ENCODE measurements around the gene INPP4A.

Gene INPP4A

DNA sequence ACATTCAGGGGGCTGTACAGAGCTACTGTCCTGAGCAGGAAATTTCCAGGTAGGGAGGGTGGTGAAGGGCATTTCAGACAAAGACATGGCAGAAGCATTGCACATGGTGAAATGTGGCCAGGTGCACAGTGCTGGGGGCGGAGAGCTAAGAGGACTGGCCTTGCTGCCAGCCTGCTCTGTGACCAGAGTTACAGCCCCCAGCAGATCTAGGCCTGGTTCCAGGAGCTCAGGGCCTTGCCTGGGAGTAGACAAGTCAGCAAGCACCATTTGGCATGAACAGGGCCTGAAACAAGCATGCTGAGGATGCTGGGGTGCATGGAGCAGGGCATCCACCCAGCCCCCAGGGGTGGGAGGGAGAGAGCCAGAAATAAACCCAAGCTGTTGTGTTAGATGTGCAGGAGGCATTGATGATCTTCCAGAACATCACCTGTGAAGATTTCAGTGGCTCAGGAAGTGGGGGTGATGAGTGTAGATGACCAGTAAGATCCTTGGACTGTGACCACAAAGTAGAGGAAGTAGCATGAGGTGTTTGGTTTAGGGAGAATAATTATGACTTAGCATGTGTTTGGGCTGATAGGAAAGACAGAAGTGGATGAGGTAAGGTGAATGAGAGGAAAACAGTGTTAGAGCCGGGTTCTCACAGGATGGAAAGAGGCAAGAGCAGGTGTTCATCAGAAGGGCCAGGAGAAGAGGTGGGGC, 102.6 kb downstream of the INPP4A start:
- DNase-seq: no peak

DNA sequence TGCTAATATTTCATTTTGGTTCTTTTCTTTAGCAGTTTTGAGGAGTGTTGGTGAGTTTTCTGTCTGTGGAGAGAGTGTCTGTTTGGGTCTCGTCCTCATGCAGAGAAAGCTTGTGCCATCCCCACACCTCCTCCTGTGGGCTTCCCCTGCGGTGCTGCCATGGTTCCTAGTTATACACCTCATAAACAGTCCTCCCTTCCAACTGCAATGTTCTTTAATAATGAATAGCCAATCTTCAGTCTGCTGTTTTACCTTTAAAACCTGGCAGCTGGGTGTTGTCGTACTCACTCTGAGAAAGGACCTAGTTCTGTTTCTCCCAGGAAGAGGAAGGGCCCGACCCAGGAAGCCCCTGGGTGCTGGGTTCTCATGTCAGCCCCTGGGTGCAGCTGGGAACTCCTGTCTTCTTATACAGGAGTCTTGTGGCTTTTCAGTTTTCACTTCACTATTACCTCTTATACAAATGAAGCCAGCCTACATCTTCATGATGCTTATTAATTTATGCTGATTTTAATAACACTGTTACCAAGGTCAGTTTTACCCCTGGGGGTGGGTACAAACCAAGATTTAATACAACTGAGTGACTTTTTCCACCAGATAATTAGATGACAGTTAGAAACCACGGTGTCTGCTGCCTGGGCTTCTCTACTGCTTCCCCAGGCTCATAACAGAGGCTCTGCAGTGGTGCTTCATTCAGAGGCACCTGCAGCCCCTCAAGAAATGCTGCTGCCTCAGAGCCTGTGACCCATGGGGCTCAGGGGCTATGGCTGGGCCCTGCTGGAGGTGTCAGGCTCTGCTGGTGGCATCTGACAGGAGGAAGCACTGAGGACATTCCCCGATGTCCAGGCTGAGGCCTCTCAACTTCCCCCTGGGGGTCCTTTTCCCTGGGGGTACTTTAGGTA, 104.5 kb downstream of the INPP4A start:
- DNase-seq: no peak

DNA sequence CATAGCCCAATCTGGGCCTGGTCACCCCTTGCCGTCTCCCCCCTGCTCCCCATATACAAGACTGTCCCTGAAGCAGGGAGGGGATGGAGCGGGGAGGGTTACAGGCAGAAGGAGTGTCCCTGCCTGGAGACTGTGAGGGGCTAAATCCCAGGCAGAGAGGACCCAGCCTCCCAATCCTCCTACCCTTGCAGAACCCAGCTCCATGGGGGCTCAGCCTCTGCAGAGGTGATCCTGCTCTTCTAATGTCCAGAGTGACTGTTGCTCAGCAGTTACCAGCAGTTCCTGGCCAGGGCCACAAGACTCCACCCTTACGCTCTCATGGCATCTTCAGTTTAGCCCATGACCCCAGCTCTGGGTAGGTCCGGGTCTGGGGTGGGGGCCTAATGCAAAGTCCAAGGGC, 105.5 kb downstream of the INPP4A start:
- DNase-seq: no peak

DNA sequence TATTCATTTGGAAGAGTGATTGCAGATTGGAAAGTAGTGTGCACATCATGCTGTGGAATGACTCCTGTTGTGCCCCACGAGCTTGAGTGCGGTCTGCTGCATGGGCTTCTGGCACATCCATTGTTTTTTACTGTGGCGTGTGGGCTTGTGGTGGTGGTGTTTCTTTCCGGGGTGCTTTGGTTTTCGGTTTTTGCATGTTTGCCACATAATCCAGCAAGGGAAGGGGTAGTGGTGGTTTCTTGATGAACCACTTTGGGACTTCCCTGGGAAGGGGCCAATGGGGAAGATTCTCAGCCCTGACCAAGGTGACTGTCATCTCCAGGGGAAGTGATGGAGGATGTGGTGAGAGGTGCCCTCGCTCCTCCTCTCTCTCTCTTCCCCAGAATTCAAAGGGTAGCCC, 106.7 kb downstream of the INPP4A start:
- no peak for DNase-seq

DNA sequence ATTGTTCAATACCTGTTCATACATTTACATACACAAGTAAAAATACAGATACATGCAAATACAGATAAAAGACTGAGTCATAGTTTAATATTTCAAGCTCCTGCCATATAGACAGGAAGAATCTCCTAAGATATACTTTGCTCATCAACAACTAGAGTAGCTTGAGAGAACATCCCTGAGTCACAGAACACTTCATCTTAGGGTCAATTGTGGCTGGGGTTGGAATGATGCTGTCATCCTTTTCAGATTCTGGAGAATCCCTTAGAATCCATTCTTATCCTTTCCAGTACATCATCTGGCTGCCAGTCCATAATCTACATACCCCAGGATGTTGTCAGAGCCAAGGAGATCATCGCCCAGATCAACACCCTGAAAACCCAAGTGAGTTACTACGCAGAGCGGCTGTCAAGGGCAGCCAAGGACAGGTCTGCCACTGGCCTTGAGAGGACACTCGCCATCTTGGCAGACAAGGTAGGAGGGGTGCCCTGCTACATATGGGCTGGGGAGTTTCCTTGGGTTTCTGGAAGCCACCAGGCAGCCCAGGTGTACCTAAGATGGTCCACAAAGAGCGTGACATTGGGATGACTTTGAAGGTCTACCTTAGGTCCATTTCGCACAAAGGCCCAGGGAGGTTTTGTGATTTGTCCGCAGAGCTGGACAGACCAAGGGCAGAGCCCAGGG, 108.0 kb downstream of the INPP4A start:
- no peak for DNase-seq

DNA sequence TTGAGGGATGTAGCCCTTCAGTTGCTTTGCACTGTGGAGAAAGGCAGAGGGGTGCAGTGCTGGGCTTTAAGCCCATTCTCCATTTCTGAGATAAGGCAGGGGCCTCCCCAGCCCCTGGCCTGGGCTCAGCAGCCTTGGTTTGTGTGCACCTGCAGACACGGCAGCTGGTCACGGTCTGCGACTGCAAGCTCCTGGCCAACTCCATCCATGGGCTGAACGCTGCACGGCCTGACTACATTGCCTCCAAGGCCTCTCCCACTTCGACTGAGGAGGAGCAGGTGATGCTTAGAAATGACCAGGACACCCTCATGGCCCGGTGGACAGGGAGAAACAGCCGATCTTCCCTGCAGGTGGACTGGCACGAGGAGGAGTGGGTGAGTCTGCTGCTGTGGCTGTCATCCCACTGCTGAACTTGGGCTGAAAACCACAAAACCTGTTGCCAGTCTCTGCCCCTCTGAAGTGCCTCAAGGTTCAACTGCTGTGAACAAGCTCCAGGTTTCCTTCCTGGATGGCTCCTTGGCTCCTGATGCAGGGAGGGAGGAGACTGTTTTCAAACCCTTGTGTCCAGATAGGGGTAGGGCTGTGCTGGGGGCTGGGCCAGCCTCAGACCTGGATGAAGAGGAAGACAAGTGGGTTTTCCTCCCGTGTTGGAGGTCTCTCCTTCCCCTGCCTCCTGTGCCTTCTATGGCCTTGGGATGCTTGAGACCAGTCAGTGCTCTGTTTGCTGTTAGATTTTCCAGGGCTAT, 109.6 kb downstream of the INPP4A start:
- DNase-seq: no peak

DNA sequence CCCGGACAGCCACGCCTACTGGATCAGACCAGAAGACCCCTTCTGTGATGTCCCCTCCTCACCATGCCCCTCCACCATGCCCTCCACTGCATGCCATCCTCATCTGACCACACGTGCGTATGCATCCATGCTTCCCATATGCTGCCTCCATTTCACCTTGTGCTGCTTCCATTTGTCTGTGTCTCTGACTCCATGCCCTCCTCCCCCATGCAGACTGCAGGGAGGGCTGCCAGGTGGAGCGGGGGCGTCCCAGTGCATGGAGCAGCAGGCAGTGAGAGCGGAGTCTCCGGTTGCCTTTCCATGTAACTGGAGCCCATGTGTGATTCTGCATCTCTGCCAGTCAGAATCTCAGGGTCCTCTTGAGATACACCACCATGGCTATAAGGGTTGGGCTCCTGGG, 111.0 kb downstream of the INPP4A start:
- DNase-seq: no peak

DNA sequence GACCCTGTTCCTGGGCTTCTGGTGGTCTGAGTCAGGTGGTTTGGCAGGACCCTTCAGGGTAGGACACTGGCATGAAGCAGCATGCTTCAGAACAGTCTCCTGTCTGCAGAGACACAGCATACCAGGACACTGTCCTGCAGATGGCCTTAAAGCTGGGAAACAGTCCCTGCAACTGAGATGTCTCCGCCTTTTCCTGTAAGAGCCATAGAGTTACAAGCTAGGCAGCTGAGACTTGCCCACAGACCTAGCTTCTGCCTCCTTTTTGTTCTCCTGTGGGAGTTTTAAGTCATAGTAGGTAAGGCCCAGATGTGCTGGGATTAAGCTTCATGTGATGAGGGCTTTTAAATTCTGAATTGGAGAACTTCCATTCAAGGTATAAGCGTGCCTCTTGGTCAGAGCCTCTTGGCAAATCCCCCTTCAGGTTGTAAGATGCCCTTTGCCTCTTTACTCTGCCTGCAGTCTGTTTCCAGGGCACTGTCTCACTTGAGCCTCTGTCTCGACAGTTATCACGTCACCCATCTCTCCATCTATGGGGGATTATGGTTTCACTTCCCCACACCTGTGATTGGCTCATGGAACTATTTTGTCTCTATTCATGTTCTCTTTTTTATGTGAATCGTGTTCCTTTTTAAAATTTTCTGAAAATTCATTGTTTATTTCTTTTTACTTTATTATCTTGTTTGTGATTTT, 111.8 kb downstream of the INPP4A start:
- DNase-seq: no peak

DNA sequence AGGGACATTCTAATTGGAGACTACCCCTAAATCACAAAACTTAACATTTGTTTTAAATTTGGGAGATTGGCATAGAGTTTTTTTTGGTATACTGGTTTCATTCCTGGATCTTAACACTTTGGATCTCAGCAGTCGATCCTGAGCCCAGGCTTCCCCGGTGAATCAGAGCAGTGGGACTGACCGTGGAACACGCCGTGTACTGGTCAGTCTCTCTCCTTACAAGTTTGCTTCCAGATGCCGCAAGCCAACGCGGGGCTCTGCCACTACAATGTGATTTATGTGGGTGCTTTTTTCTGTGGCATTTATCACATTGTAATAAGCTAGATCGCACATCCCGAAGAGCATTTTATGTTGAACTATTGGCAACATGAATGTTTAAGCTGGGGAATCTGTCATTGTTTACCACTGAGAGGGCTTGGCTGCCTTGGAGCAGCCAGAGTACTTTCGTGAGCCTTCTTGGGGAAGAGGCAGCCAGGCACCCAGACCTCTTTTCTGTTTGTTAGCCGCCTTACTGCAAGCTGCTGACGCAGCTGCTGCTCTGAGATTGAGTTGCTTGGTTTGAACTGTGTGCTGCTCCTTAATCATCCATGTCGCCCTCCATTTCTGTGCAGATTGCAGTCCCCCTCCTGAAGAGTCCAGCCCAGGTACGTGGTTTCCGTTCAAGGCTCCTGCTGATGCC, 114.3 kb downstream of the INPP4A start:
- no peak for DNase-seq

DNA sequence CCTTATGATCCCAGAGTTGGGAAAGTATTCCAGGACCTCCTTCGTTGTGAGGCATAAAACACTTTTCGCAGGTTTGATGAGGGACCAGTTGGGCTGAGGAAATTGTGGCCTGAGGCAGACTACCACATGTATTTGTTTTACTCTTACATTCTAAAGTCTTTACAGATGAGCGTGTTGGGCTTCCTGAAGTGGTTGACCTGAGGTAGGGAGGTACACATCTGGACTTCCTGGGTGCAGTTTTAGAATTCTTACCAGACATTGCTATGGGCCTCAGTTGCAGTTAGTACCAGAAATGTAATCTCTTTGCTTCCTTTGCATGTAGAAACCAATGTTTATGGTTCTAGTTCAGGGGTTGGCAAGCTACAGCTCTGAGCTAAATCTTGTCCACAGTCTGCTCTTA, 114.9 kb downstream of the INPP4A start:
- no peak for DNase-seq

DNA sequence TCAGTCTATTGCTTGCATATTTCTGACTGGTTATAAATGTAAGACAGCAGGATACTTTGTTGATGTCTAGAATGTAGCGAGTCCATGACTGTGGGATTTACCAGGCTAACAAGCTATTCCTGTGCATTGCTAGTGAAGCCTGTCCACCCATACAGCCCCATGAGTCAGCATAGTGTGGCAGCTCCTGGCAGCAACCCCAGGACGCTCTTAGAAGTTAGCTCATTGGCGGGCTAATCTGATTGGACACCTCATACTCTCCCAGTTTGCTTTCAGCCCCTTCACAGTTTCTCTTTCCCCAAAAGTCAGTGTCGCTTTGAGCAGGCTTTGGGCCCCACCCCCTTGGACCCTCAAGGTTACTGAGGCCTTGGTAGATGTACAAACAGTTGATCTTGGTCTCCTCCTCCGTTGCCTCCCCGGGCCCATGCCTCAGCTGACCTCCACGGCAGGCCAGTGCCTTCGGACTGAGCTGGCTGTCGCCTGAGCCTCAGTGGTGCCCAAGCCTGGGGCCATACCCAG, 115.7 kb downstream of the INPP4A start:
- DNase-seq: no peak

DNA sequence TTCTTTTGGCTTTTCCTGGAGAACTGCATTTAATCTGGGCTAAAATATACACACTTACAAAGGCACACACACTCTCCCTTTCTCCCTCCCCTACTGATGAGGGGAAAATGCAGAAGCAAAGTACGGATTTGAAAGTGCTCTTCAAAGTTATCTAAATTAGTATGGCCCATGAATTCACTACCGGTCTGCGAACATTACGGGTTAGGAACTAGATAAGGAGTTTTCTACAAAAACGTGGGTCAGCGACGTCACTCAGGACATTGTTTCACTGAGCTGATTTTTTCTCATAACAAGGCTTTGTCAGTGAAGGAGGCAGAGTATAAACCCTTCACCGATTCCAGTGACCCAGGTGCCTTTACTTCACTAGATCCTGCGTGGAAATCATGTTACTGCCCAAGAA, 116.4 kb downstream of the INPP4A start:
- no peak for DNase-seq

DNA sequence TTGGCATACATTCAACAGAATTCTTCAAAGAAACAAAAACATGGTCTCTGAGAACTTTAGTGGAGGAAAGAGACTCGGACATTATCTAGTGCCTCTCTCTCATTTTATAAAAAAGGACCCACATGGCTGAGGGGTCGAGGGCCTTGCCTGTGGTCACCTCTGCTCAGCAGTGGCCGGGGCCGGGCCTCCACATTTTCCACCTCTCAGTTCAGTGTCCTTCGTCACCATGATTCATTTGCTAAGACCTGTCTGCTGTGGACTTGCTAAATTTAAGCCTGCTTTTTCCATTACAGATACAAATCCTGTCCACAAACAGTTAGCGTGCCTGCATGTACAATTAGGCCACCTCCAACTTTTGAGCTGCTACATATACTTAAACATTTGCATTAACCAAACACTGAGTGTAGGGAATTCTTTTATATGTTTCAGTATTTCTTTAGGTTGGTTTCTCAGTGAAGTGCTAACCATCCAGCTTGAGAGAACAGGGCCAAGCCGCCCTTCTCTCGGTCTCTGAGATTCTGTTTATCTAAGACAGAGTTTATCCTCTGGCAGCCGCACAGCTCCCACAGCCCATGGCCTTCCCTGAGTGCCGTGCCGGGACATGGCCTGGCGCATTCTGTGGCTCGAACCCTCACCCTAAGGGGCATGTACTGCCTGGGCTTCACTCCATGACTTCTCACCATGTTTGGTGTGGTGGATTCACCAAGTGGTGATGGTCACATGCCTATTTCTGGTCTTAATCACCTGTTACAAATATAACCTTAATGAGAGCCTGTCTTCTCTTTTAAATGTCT, 117.4 kb downstream of the INPP4A start:
- DNase-seq: no peak

DNA sequence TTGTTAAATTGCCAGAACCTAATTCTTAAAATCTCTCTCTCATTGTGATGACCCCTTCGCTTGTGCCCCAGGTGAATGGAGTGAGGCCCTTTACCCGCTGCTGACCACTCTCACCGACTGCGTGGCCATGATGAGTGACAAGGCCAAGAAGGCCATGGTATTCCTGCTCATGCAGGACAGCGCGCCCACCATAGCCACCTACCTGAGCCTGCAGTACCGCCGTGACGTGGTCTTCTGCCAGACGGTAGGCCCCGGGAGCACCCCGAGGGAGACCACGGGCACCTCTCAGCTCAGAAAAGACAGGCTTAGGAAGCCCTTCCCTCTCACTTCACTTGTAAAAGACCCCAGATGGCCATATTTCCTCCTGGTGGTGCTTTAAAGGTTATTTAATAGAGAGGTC, 118.7 kb downstream of the INPP4A start:
- DNase-seq: no peak

DNA sequence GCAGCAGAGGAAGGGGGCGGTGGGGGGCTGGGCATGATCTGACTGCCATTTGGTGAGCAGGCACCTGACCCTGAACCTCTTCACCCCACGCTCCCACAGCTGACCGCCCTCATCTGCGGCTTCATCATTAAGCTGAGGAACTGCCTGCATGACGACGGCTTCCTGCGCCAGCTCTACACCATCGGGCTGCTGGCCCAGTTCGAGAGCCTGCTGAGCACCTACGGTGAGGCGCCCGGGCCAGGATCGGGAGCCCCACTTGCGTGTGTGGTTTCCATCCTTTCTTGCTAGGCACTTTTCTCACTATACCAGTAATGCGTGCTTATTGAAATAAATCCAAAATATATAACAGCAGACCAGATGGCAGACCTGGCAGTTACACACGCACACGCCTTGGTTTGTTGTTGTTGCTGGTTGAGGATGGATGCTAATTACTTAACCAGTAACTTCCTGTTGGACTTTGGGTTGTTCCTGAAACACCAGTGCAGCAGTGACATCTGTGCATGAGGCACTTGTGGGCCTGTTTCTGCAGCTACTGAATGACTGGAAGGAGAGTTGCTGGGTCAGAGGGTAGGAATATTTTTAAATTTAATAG, 120.0 kb downstream of the INPP4A start:
- no peak for DNase-seq

DNA sequence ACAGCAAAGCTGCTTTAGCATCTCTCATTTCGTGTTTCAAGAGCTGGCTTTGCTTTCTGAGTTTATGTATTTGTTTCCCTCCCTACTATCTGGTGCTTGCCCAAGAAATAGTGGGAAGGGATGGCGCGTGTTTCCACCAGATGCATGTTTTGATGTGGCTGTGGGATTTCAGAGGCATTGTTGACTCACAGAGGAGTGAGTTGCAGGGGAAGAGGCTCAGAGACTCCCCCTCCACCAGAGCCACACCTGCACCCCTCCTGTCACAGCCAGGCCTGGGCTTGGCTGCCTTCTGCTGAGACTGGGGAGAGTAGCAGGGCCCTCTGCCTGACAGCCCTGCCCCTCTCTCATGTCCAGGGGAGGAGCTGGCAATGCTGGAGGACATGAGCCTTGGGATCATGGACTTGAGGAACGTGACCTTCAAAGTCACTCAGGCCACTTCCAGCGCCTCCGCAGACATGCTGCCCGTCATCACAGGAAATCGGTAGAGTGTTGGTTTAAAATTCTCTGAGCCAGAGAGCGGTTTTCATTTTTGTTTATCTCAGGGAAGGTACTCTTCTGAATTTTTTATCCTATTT, 120.7 kb downstream of the INPP4A start:
- DNase-seq: no peak

DNA sequence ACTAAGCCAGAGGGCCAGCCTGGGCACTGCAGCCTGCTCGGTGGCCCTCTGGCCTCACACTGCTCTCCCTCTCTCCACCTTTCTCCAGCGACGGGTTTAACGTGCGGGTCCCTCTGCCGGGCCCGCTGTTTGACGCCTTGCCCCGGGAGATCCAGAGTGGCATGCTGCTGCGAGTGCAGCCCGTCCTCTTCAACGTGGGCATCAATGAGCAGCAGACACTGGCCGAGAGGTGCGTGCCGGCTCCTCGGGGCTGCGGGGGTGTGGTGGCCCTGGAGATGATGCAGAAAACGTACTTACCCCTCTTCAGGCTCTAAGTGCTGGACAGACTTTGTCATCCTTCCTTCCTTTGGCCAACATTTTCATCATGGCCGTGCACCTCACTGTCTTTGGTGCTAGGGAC, 121.3 kb downstream of the INPP4A start:
- no peak for DNase-seq

DNA sequence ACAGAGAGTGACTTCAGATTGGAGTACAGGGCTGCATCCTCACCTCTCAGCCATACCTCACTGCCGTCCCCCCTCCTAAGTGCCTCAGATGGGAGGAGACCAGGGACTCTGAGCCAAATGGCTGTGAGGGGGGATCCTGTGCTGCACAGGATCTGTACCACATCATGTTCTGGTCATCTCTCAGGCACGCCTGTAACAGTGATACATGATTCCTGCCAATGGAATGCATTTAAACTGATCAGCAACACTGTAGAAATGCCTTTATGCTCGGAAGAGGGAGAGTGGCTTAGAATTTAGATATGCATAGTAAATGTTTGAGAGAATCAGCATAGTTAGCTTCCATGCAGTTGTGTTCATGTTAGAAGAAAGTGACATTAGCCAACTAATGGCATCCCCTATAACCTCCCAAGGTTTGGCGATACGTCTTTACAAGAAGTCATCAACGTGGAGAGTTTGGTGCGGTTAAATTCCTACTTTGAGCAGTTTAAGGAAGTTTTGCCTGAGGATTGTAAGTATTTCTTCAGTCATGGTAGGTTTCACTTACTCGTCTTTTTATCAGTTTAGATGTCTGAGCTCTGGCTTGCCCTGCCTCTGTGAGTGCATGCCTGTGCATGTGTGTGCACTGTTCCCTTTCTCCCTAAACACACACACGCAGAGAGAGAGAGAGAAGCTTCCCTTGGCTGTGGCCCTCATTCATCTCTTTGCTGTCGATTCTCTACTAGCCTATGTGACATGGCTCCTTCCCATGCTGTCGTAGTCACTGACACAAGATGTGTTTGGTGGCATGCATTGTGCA, 123.7 kb downstream of the INPP4A start:
- no peak for DNase-seq

DNA sequence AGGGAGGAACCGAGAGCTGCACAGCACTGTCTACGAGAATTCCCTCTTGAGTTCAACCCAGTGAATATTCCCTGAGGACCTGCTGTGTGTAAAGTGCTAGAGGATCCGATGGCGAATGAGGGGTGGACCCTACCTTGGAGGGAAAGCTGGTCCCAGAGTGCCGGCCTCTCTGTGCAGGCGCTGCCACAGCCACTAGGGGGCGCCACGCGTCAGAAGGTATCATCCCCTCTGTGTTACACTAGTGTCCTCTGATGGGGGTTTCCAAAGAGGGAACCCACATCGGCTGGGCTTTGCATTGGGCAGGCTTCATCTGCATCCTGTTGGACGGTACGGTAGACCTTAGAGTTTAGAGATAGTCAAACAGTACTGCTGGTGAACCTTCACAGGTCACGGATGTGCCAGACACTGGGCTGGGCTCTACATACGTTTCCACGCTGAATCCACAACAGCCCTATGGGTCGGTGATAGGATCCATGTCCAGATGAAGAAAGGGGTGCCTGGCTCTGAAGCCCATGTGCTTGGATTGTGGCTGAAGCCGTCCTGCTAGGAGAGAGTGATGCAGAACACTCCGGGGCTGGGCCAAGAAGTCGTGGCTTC, 124.6 kb downstream of the INPP4A start:
- DNase-seq: no peak
